HG03135 (cell line): Measurements from ENCODE around the gene AKAP13.

ENCODE experiments used
- ATAC-seq: cut with Tn5 transposase; IDR thresholded peaks from one replicate; pipeline ENCODE4 v1.9.1; 2021; ENCODE audit warnings: mild to moderate bottlenecking, moderate library complexity; ENCODE audit not compliant: unreplicated experiment

AKAP13 gene

DNA sequence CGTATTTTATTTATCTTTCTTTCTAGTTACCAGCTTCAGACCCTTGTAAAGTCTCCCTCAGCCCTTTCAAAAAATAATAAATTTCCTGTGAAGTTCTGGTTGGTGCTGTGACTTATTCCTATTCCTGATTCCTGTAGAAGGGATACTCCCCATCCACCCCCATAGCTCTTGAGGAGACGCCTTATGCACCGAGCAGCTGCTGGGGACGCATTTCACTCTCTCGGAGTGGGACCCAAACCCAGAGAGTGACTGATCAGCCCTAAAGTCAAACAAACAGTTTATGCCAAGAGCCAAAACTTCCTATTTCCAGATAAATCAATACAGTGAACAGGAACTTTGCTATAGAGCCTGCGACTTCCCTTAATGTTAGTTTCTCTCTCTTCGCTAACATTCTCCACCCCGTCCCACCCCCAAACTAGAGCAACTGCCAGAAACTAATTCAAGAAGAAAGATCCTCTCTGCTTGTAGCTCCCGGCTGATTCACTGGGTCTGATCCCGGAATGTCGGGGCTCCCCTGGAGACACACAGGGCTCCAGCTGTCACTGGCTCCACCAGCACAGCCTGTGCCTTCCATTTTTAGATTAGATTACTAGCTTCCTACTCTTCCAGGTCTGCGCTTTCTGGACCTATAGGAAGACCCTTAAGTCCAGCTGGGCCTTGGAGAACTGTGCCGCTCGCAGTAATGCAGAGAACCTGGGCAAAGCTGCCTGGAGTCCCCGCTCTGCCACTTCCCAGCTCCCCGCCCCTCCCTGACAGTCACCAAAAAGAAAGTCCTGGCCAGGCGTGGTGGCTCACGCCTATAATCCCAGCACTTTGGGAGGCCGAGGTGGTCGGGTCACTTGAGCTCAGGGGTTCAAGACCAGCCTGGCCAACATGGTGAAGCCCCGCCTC is 369.1 kb downstream of the AKAP13 start:
- ATAC-seq, result no peak

DNA sequence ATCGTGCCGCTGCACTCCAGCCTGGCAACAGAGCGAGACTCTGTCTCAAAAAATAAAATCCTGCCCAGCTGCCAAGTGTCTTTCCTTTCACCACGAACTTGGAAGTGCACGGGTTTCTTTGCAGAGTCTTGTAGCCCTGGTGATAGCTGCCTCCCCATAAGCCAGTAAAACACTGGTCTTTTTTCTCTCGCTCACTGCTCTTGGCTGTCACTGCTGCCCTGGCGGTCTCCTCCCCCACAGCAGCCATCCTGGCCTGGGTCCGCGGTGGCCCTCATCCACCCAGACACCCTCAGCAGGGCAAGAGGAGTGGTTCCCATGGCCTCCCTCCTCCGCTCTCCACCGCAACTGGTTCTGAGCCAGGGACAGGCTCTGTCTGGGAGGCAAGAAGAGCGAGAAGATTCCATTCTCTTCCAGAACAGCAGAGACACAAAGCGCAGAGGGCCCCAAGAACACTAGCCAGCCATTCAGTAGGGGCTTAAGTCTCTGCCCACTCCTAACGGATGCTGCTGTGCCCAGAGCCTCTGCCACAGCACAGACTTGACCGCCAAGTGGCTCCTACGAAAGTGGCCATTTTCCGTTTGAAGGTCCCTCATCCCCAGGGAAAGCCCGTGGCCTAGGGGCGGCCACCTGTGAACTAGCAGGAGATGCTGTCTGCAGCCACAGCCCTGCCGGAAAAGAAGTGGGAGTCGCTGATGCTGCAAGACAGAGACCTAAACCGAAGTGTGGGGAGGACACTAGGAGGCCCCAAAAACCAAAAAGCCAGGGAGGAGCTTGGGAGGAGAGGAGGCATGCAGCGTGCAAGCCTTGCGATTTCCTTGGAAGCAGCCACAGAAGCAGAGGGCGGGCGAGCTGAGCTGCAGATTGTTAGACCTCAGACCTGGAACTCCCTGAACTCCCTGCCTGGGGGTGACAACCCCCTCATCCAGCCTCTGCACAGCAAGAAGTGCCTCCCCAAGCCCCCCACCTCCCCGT is 370.2 kb downstream of the AKAP13 start:
- no peak for ATAC-seq

DNA sequence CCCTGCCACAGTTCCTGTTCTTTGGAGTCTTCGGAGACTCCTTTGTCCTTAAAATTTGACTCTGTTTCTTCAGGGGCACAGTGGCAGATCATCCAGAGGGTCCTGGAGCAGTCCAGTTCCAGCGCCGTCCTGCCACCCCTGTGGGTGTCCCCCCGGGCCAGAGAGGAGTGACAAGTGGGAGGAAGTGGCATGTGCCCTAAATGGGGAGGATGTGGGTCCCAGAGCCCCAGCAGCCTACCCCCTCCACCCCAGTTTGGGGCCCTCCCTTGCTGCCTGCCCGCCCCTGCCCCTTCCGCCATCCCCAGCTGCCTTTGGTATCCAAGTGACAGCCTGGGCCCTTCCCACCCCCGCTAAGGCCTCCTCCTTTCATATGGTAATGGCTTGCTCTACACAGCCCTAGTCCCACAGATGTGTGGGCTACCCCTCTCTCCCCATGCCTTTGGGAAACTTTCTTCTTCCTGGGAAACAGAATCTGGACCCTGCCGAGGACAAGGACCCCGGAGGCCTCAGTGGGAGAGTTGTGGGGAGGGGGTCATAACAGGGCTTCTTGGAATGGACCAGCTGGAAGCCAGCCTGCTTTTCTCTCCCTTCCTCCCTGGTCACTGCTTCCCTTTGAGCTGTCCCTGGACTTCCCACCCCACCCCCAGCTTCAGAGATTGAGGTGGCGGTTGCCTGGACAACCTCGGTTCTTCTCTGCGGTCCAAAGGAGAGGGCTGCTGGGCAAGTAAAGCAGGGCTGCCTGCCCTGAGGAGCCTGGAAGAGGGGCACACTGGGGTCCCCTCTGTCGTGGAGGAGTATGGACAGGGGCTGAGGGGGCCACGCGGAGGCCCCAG is 371.1 kb downstream of the AKAP13 start:
- no peak for ATAC-seq

DNA sequence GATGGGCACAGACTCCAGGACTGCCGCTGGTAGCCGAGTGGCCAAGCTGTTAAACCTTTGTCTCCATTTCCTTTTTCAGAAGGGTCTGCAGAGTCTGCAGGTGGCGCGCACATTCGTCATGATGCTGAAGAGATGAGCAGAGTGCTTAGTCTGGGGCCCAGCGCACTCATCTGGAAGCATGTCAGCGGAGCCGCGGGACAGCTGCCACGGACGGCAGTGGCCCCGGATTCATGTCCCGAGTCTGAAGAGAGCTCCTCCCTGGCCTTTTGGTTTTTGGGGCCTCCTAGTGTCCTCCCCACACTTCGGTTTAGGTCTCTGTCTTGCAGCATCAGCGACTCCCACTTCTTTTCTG is 371.7 kb downstream of the AKAP13 start:
- ATAC-seq, result no peak

DNA sequence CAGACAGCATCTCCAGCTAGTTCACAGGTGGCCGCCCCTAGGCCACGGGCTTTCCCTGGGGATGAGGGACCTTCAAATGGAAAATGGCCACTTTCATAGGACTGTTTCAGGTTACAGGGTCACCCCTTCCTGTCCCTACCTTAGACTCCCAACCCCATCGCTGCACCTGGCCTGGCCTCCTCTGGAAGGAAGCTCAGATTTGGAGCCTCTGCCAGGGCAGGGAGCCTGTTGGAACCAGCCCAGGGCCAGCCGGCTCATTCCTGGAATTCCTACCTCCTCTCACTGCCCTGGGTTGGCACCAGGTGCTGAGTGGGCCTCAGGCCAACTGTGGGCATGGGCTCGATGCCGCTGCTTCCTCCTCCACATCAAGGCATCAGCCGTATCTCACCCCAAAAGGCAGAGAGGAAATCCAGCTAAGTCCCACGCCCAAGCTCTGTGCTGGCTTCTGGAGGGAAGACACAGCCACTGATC is 372.1 kb downstream of the AKAP13 start:
- ATAC-seq, result no peak

DNA sequence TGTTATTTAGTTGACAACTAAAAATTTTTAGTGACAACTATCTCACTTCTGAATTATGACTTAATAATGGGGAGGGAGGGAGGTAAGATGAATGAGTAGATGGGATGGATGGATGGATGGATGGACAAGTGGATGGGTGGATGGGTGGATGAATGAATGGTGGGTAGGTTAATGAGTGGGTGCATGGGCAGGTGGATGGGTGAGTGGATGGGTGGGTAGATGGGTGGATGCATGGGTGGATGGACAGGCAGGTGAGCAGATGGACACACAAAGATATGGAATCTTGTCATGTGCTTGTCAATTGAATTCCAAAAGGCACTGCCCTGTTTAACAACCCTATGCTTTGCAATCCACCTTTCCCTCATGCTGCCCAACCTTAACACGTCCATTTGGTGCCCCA is 372.9 kb downstream of the AKAP13 start:
- no peak for ATAC-seq

DNA sequence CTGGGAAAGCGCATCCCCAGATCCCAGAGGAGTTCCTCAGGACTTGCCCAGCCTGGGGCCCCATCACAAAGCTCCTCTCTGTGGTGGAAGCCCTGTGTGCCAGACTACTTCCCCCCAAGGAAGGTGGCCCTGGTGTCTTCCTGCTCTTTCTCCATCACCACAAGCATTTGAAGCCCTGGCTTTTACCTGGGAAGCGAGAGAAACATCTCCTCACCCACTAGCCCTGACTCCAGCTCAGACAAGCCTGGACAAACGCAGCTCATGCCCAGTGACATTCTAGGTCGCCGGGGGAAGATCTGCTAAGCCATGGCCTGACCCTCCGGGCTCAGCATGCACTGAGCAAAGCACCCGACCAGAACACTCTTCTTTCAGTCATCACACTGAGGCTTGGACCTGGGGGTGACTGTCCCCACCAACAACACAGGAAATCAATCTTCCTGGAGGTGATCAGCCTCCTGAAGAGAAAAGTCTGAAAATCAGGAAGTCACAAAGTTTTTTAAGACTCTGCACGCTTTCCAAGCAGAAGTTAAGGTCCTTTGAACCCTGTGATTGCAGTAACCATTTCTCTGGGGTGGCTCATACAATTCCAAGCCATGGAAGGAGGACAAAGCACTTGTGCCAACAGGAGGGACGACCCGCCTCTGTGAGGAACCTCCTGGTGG is 373.5 kb downstream of the AKAP13 start:
- no peak for ATAC-seq

DNA sequence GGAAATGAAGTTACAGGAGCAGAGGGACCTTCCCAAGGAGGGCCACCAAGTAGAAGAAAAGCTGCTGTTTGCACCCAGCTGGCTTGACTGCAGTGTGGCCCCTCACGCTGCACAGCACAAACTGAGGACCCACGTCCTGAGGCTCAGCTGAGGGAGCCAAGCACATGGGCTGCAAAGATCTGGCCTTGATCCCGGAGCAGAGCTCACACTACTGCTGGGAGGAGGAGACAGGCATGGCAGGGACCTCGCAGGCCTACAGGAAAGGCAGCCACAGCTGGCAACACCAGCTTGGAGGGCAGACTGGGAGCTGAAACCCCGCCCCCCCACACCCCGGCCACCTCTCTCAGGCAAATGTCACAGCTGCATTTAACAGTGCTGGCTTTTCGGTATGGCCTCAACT is 374.6 kb downstream of the AKAP13 start:
- ATAC-seq, result no peak

DNA sequence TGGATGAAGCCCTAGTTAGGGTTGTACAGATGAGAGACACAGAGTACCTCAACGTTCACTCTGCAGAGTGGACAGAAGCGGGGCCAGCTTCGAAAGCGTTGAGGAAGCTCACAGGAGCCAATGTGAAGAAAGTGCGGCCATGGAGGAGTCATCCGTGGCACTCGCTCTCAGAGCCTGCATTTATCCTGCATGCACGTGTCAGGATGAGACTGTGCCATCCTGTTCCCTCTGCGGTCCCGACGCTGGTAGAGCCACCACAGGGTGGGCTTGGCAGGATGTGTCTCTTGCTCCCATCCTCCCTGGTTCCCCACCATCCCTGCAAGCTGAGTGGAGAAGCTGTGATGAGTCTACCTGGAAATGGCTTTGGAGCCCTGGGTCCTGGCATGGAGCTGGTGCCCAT is 375.1 kb downstream of the AKAP13 start:
- ATAC-seq, result no peak

DNA sequence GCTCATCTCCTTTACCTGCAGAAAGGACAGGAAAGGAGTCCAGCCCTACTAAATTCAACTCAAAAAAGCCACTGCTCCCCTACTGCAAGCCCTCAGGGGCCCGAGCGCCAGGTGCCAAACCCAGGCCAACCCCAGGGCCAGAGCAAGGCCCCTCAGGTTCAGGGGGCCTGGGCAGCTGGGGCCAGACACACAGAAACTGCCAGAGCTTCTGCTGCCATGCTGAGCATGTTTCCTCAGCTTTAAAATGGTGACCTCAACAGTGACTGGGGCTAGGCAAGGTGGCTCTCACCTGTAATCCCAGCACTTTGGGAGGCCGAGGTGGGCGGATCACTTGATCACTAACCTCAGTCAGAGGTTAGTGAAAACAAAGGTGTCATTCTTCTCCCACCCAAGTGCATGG is 375.5 kb downstream of the AKAP13 start:
- ATAC-seq, result no peak

DNA sequence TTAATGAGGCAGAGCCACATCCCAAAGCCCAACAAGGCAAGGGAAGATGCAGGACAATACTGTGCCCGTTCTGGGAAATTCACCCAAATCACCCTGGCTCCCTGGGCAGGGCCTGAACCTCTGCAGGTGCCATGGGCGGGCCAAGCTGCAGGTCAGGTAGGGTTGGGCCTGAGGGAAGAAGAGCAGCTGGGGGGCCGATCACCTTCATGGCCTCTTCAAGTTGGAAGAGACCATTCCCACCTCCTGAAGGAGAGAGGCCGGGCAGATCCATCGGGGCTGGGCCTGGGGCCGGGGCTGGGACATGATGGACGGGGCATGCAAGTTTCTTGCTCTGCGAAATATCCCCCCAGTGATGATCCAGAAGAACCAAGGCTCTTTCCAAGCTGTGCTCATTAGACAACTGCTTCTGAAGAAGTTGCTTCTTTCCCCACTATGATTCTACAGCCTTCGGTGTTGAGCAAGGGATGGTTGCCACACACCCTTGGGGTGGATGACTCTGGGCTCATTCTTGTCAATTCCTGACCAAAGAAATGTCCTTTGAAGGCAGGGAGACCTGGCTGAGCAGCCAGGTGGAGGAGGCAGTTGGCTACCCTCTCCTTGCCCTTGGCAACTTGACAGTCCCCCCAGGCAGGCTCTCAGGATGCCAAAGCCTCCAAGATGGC is 376.1 kb downstream of the AKAP13 start:
- no peak for ATAC-seq

DNA sequence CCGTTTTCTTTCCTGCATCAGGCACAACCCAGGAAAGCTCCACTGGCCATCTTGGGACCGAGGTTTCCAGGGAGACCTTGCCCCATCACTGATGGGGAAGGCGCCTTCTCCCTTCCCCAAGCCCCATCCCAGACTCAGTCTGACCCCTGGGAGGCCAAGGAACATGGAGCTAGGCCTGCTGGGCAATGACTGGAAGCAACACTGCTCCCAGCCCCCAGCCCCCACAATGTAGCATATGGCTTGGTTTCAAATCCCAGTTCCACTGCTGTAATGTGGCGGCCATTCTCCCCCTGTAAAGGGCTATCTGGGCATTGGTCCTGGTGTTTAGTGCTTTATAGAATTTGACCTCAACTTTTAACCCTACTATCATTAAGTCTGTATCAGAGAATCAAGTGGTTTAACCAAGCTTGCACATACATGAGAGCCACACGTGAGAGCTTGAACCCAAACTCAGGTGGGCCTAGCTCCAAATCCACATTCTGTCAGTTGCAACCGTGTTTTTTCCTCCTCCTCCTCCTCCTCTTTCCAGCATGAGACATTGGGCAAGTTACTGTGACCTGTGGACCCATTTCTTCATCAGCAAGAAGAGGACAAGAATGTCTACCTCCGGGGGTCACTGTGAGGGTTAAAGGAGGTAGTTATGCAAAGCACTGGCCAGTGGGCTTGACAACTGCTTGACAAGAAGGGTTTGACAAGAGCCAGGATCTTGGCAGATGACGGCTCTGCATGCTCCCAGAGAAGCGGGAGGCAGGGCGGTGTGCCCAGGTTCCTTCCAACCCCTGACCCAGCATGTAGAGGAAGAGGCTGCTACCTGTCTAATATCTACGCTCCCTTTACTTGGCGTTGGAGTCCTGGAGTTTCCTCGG is 376.9 kb downstream of the AKAP13 start:
- no peak for ATAC-seq

DNA sequence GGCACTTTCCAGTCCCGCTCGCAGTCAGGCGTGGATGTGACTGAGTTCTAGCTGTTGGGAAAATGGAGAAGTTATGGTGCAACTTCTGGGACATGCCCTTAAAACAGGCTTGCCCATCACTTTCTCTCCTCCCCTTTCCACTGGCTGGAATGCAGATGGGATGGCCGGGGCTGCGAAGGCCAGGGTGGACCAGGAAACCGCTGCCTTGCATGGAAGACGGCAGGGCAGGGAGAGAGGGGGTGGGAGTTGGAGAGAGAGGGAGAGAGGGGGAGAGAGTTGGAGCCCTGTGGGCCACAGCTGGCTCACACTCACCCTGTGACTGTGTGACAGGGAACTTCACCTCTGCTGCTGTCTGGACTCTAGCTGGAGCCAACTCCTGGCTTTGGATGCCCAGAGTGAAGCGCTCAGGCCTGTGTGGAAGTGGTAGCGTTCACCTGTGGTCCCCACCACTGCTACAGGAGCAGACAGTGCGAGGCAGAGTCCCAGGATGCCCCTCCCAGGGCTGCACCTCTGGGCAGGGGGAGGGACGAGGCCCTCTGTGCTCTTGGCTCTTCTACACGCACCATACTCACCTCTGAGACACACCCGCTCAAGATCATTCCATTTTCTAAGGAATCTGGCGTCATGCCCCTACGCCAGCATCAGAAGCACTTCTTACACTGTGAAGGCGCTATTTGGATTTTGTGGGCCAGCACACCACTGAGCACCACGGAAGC is 377.7 kb downstream of the AKAP13 start:
- ATAC-seq, result no peak

DNA sequence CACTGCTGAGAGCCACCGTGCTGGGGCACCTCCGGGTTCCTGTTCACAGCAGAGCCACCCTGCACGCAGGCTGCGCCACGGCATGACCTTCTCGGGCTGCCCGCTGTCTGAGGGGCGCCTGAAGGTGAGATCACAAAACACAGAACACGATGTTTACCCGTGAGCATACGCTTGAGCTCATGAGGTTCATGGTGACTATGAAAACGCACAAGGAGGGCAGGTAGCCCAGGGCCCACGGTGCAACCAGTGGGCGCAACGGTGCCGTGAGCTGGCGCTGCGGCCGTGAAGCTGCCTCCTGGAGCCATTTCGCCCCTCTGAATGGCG is 378.2 kb downstream of the AKAP13 start:
- no peak for ATAC-seq

DNA sequence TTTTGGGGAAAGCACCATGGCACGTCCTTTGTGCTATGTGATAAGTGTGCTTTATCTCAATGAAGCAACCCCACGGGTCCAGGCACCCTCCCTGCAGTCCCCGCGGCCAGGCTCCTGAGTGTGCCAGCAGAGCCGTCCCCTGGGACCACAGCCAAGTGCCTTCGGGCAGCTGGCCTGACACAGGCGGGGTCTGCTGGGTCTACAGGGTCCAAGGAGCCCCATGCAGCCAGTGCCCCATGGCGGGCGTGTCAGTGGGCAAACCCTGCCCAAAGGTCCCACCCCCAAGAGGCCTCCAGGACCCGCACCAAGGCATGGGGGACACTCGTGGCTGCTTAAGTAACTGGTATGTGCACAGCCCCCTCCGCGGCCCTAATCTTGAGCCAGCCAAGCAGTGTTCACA is 379.0 kb downstream of the AKAP13 start:
- no peak for ATAC-seq

DNA sequence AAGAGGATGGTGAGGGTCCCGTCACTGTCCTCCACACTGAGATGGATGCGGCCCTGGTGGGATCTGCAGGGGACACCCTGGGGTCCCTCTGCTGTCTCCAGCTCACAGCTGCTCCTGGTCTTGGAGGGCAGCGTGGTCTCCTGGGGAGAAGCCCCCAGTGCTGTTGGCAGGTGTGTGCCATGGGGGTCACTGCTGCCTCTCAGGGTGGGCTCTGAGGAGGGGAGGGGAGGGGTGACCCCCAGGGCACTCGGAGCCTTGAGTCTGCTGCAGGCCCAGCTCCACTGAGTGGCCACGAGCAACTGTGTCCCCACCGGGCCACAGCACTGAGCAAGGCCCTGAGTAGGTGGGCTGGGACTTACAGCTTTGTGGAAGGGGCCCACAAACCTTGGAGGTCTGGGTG is 379.6 kb downstream of the AKAP13 start:
- ATAC-seq, result no peak

DNA sequence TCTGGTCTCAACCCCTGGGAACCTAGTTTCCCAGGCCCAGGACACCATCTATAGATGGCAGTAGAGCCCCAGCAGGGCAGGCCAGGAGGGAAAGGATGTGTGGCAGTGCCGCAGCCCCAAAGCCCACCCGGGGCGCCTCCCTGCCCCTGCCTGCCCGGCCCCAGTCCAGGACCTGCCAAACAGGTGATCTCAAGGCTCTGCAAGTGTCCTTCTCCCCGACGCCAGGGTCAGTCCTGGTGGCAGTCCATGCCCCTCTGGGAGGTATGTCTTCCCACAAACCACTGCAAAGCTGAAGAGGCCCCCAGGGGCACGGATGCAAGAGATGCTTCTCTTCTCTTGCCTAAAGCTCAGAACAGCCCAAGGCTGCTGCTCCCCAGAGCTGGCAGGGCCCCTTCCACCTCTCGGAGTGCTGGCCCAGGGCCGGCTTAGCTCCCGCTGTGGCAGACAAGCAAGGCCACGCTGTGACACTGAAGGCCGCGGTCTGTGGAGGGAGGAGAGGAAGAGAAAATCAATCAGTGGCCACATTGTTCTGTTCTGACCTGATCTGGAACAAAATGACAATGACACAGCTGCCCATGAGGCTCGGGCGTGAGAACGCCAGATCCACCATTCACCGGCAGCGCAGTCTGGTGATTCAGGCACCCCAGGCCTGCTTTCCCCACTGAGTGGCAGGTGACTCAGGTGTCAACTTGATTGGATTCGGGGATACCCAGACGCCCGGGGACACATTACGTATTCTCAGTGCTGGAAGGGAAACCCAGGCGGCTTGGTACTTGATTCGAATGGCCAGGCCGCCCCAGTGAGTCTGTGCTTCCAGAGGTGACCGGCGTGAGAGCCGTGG is 380.3 kb downstream of the AKAP13 start:
- no peak for ATAC-seq

DNA sequence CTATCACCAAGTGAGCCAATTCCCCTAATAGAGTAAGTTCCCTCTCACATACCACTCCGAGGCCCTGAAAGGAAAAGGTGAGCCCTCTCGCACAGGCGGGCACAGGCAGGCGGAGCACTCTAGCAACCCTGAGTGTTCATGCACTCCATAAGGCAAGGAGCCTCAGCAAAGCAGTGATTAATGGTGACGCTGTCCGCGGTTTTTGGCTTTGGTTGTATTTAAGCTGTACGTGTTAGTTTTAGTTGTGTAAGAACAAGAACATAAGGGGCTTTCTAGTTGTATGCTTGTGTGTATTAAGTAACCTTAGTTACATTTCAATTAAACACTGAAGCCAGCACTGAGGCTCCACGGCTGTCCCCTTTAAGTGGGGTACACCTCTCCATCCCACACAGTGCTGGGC is 381.2 kb downstream of the AKAP13 start:
- ATAC-seq, result no peak
